ENCODE data around the gene ZNF362. TPM values are rescaled to one million over a fixed set of nuclear protein-coding genes. Genes with fewer than 3 reads are reported as not detected.

Gene ZNF362
- total RNA-seq, 1 donor, result 14.5 TPM

DNA sequence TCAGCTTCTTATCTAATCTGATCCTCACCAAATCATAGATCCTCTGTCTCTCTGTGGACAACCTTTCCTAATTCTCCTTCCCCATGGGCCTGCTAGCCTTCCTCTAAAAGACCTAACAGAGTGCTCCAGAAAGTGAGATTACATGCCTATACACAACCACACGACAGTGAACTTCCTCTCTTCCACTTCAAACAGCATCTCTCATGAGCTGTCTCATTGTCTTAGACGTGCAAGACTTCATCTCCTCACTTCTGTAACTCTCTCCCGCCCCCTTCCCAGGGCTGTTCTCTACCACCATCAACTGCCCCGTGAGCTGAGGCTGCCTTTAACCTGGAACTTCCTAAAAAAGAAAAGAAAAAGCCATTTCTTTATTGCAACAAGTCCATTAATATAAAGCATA is 78.7 kb downstream of the ZNF362 start:
- H3K4me3 ChIP-seq (ENCODE audit: low read depth, low read length), result no peak overlapping the region
- TF ChIP-seq, protein P1, sequence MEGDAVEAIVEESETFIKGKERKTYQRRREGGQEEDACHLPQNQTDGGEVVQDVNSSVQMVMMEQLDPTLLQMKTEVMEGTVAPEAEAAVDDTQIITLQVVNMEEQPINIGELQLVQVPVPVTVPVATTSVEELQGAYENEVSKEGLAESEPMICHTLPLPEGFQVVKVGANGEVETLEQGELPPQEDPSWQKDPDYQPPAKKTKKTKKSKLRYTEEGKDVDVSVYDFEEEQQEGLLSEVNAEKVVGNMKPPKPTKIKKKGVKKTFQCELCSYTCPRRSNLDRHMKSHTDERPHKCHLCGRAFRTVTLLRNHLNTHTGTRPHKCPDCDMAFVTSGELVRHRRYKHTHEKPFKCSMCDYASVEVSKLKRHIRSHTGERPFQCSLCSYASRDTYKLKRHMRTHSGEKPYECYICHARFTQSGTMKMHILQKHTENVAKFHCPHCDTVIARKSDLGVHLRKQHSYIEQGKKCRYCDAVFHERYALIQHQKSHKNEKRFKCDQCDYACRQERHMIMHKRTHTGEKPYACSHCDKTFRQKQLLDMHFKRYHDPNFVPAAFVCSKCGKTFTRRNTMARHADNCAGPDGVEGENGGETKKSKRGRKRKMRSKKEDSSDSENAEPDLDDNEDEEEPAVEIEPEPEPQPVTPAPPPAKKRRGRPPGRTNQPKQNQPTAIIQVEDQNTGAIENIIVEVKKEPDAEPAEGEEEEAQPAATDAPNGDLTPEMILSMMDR (IDR thresholded peaks at IDR 0.05; ENCODE audit: insufficient read depth, low read length), result no peak
- DNase-seq (ENCODE audit: low read depth), result peak; percentile 38

DNA sequence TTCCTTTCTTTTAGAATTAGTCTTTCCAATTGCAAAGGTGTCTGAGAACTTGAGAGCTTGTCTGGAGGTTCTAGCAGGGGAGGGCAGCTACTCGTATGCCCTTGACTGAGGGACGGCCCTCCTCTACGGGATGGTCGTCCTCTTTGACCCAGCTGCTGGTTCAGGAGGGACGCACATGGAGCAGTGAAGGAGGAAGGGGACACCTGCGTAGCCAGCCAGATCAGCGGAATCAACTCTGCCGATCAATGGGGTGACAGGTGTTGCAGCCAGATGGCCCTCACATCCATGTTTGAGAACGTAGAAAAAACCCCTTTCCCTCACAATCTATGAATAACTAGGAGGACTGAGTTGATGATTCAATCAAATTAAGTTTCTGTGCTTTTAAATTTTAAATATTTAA is 80.3 kb downstream of the ZNF362 start:
- no peak overlapping the region for H3K4me3 ChIP-seq (ENCODE audit: low read depth, low read length)
- TF ChIP-seq, protein P1 (IDR thresholded peaks at IDR 0.05; ENCODE audit: insufficient read depth, low read length), result no peak
- DNase-seq (ENCODE audit: low read depth), result no peak

- no peak for DNase-seq (ENCODE audit: low read depth)
- TF ChIP-seq, protein P1 (IDR thresholded peaks at IDR 0.05; ENCODE audit: insufficient read depth, low read length), result no peak
- no peak overlapping the region for H3K4me3 ChIP-seq (ENCODE audit: low read depth, low read length)
These were observed 81.1 kb downstream of the ZNF362 start for GRCh38 chr1:33337441-33337840.

- TF ChIP-seq, protein P1 (IDR thresholded peaks at IDR 0.05; ENCODE audit: insufficient read depth, low read length), result no peak
- no peak overlapping the region for H3K4me3 ChIP-seq (ENCODE audit: low read depth, low read length)
- DNase-seq (ENCODE audit: low read depth), result peak; percentile 84
These were observed 81.8 kb downstream of the ZNF362 start for GRCh38 chr1:33338048-33338439.

- TF ChIP-seq, protein P1 (IDR thresholded peaks at IDR 0.05; ENCODE audit: insufficient read depth, low read length), result no peak
- H3K4me3 ChIP-seq (ENCODE audit: low read depth, low read length), result peak overlapping the region; percentile 41
- peak; percentile 87 for DNase-seq (ENCODE audit: low read depth)
These were observed 82.3 kb downstream of the ZNF362 start for GRCh38 chr1:33338440-33339211.

- no peak overlapping the region for H3K4me3 ChIP-seq (ENCODE audit: low read depth, low read length)
- no peak for DNase-seq (ENCODE audit: low read depth)
- TF ChIP-seq, protein P1 (IDR thresholded peaks at IDR 0.05; ENCODE audit: insufficient read depth, low read length), result peak; percentile 24
These were observed 83.1 kb downstream of the ZNF362 start for GRCh38 chr1:33339413-33339812.

DNA sequence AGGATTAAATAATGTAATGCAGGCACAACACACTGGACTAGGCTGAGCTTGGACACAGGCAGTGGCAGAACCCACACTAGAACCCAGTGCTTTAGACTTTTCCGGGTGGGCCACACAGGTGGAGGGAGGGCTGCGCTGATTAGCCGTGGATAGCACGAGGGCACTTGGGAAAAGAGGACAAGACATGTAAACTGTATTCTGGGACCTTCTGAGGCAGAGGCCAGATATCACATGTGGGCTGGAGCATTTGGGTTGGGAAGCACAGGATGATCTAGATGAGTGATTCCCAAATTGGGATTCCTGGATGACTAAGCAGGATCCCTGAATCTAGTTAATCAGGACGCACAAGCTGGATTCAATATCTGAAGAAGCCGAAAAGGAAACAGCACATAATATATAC is 84.9 kb downstream of the ZNF362 start:
- H3K4me3 ChIP-seq (ENCODE audit: low read depth, low read length), result no peak overlapping the region
- TF ChIP-seq, protein P1 (IDR thresholded peaks at IDR 0.05; ENCODE audit: insufficient read depth, low read length), result no peak
- DNase-seq (ENCODE audit: low read depth), result no peak

All from fibroblast of the aortic adventitia (primary cell).